DMS53 (cell line): ENCODE data around the gene DMXL2.
"Not testable (repeated sequence)": the region's sequence is repeated elsewhere in the genome, so short reads cannot be mapped to it uniquely, and the experiment has no call there.

Experiments
- DNase-seq: peaks from one replicate; lab custom pipeline; 2025; lab: John Stamatoyannopoulos, UW

Gene DMXL2

GRCh38 chr15:51576911-51577500 is 45.6 kb downstream of the DMXL2 start:
- peak; percentile 1 for DNase-seq

GRCh38 chr15:51576286-51576850 is 46.2 kb downstream of the DMXL2 start:
- DNase-seq = no peak

- no peak for DNase-seq
Measured at GRCh38 chr15:51575775-51576174, 46.8 kb downstream of the DMXL2 start.

GRCh38 chr15:51573352-51573751 is 49.2 kb downstream of the DMXL2 start:
- DNase-seq = not testable (repeated sequence)

- DNase-seq = not testable (repeated sequence)
Measured at GRCh38 chr15:51568939-51569784, 53.4 kb downstream of the DMXL2 start.

GRCh38 chr15:51561271-51561670 is 61.3 kb downstream of the DMXL2 start:
- no peak for DNase-seq

GRCh38 chr15:51558876-51559275 is 63.7 kb downstream of the DMXL2 start:
- DNase-seq = no peak

- DNase-seq = no peak
Measured at GRCh38 chr15:51558411-51558810, 64.2 kb downstream of the DMXL2 start.

- DNase-seq = no peak
Measured at GRCh38 chr15:51550841-51551240, 71.7 kb downstream of the DMXL2 start.

- DNase-seq = no peak
Measured at GRCh38 chr15:51547656-51548055, 74.9 kb downstream of the DMXL2 start.

- peak; percentile 38 for DNase-seq
Measured at GRCh38 chr15:51536965-51537574, 85.5 kb downstream of the DMXL2 start.

- DNase-seq = no peak
Measured at GRCh38 chr15:51533672-51534398, 88.7 kb downstream of the DMXL2 start.

GRCh38 chr15:51526955-51527354 is 95.6 kb downstream of the DMXL2 start:
- no peak for DNase-seq

GRCh38 chr15:51524376-51524775 is 98.2 kb downstream of the DMXL2 start:
- no peak for DNase-seq

GRCh38 chr15:51516291-51516690 is 106.3 kb downstream of the DMXL2 start:
- DNase-seq = no peak

- DNase-seq = no peak
Measured at GRCh38 chr15:51505251-51505650, 117.3 kb downstream of the DMXL2 start.

- DNase-seq = no peak
Measured at GRCh38 chr15:51503003-51503402, 119.6 kb downstream of the DMXL2 start.

GRCh38 chr15:51499379-51499976 is 123.1 kb downstream of the DMXL2 start:
- DNase-seq = peak; percentile 58

- DNase-seq = no peak
Measured at GRCh38 chr15:51497806-51498205, 124.8 kb downstream of the DMXL2 start.

GRCh38 chr15:51496246-51496645 is 126.3 kb downstream of the DMXL2 start:
- DNase-seq = no peak

- no peak for DNase-seq
Measured at GRCh38 chr15:51494411-51495314, 127.9 kb downstream of the DMXL2 start.
